Measurements from ENCODE around the gene KLHL28. TPM values are rescaled to one million over a fixed set of nuclear protein-coding genes. Genes with fewer than 3 reads are reported as not detected.
A peak's percentile ranks its signal among the peaks of the same experiment; 100 is the strongest.

KLHL28 gene
- total and polyA plus RNA-seq, 10 of the 15 experiments (the other 5 are each of a cell fraction or from before 2014, with no cell fraction given): 2.7 to 9.8 (median 6.2) TPM

DNA sequence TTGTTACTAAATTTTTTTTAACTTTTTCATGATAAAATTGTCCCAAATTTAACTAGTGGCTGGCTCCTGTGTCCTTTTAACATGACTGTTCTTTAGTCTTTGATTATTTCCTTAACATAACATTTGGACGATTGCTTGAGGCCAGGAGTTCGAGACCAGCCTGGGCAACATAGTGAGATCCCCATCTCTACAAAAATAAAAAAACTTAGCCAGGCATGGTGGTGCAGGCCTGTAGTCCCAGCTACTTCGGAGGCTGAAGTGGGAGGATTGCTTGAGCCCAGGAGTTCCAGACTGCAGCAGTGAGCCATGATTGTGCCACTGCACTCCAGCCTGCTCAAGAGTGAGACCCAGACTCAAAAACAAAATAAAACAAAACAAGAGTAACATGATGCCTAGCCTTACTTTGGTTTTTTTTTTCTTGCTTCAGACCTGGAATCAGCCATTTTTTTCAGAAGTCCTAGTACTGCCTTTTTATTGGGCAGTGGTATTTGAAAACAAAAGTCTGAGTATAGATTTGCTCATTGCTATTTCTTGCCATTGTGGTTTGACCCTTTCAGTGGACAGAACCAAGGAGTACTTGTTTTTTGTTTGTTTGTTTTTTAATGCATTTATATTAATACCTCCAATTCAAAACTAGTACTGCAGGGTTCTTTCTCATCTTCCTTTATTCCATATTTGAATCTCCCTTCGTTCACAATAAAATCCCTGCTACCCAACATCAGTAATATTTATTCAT, 5.0 kb upstream of the KLHL28 start:
- no peak overlapping the region; the same call in 1 of the 2 replicates for H3K9ac ChIP-seq (ENCODE audit: control insufficient read depth, insufficient read depth, low read length)
- no peak for FAIRE-seq
- H3K4me1 ChIP-seq (ENCODE audit: control insufficient read depth, insufficient read depth, low read length): no peaks in the 10 kb centered on the region; the same call in 1 of the 2 replicates
- H3K27ac ChIP-seq (ENCODE audit: control insufficient read depth, insufficient read depth): peak overlapping the region; percentile 15; the same call in 1 of the 2 replicates
- TF ChIP-seq SPI1 (IDR thresholded peaks at IDR 0.05; ENCODE audit: borderline replicate concordance, insufficient read depth, low read depth, low read length) (no peak), BCL11A (IDR thresholded peaks at IDR 0.05; ENCODE audit: low read depth, low read length) (no peak), GABPA (IDR thresholded peaks at IDR 0.05; ENCODE audit: low read depth) (no peak), POLR2A (IDR thresholded peaks at IDR 0.05; ENCODE audit: low read depth, low read length) (no peak)
- TF ChIP-seq, protein P1, sequence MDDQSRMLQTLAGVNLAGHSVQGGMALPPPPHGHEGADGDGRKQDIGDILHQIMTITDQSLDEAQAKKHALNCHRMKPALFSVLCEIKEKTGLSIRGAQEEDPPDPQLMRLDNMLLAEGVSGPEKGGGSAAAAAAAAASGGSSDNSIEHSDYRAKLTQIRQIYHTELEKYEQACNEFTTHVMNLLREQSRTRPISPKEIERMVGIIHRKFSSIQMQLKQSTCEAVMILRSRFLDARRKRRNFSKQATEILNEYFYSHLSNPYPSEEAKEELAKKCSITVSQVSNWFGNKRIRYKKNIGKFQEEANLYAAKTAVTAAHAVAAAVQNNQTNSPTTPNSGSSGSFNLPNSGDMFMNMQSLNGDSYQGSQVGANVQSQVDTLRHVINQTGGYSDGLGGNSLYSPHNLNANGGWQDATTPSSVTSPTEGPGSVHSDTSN (IDR thresholded peaks at IDR 0.05; ENCODE audit: insufficient replicate concordance, low read depth, low read length): no peak
- TF ChIP-seq, protein P2, sequence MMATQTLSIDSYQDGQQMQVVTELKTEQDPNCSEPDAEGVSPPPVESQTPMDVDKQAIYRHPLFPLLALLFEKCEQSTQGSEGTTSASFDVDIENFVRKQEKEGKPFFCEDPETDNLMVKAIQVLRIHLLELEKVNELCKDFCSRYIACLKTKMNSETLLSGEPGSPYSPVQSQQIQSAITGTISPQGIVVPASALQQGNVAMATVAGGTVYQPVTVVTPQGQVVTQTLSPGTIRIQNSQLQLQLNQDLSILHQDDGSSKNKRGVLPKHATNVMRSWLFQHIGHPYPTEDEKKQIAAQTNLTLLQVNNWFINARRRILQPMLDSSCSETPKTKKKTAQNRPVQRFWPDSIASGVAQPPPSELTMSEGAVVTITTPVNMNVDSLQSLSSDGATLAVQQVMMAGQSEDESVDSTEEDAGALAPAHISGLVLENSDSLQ (IDR thresholded peaks at IDR 0.05): no peak
- TF ChIP-seq, protein P3, sequence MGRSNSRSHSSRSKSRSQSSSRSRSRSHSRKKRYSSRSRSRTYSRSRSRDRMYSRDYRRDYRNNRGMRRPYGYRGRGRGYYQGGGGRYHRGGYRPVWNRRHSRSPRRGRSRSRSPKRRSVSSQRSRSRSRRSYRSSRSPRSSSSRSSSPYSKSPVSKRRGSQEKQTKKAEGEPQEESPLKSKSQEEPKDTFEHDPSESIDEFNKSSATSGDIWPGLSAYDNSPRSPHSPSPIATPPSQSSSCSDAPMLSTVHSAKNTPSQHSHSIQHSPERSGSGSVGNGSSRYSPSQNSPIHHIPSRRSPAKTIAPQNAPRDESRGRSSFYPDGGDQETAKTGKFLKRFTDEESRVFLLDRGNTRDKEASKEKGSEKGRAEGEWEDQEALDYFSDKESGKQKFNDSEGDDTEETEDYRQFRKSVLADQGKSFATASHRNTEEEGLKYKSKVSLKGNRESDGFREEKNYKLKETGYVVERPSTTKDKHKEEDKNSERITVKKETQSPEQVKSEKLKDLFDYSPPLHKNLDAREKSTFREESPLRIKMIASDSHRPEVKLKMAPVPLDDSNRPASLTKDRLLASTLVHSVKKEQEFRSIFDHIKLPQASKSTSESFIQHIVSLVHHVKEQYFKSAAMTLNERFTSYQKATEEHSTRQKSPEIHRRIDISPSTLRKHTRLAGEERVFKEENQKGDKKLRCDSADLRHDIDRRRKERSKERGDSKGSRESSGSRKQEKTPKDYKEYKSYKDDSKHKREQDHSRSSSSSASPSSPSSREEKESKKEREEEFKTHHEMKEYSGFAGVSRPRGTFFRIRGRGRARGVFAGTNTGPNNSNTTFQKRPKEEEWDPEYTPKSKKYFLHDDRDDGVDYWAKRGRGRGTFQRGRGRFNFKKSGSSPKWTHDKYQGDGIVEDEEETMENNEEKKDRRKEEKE (IDR thresholded peaks at IDR 0.05): no peak
- ChIA-PET CTCF (interaction anchor here (0.7 kb wide), 1 partner anchor 287 kb away, joined by 3 read pairs; no protein-coding TSS in a partner anchor), SMC1A (ENCODE audit: uncharacterized antibody, unreplicated experiment) (no interaction called here), POLR2A (interaction anchor here (1.0 kb wide), 1 partner anchor 13 kb away, joined by 3 read pairs; no protein-coding TSS in a partner anchor), RAD21 (ENCODE audit: unreplicated experiment) (no interaction called here)
- no peaks in the 10 kb centered on the region for H4K20me1 ChIP-seq (ENCODE audit: control insufficient read depth, insufficient read depth)
- ATAC-seq: no peak
- H3K9me3 ChIP-seq (replicated peaks; ENCODE audit: control insufficient read depth, insufficient read depth, low read length): peaks cover 4% of the 10 kb centered on the region; the same call in 2 of the 3 replicates
- H2AFZ ChIP-seq (ENCODE audit: control insufficient read depth, low read depth, low read length): no peak overlapping the region
- no TSS peak for BruUV-seq (replicated peaks)
- no peaks in the 10 kb centered on the region for H3K27me3 ChIP-seq (replicated peaks in 1 of 2; ENCODE audit: control insufficient read depth in 2 of 2, insufficient read depth in 2 of 2, low read length in 1 of 2)
- in situ Hi-C loops (cut with MboI) (no loop called here), intact Hi-C loops (cut with micrococcal nuclease; ENCODE audit: unreplicated experiment) (no loop called here)
- no peaks in the 10 kb centered on the region for H3K36me3 ChIP-seq (ENCODE audit: control insufficient read depth in 2 of 2, insufficient read depth in 2 of 2, low read length in 1 of 2)
- peak overlapping the region; percentile 60 for H3K4me3 ChIP-seq
- WGBS (ENCODE audit: insufficient coverage, insufficient replicate concordance, low lambda C conversion rate, missing lambda C conversion rate): 71% methylated on average over 4 of the region's 4 CpGs
- no peak for DNase-seq (ENCODE audit: low read depth, low spot score)
- H3K4me2 ChIP-seq (ENCODE audit: control insufficient read depth, insufficient read depth): peak overlapping the region; percentile 75
- H3K79me2 ChIP-seq (ENCODE audit: control insufficient read depth, insufficient read depth, low read length): peaks cover 88% of the 10 kb centered on the region

Measured in GM12878 (cell line).